HT-29 (cell line): ENCODE measurements around the gene ASB4. TPM values are rescaled to one million over a fixed set of nuclear protein-coding genes. Genes with fewer than 3 reads are reported as not detected.
"Not testable (repeated sequence)": the region's sequence is repeated elsewhere in the genome, so short reads cannot be mapped to it uniquely, and the experiment has no call there.

ENCODE experiments used
- DNase-seq: peaks from one replicate; pipeline ENCODE4 v3.0.0-alpha.2; 2015; ENCODE audit warnings: low spot score
- total RNA-seq: library from RNA; depleted of rRNA; stranded (reverse); fragments of >200 nt; shearing (Covaris generic); gene quantifications from 2 replicates; pipeline ENCODE4 v1.2.3, GENCODE V29; 2014

ASB4 gene
- total RNA-seq, 1 experiment from 2014 or later: 0.10 TPM

- not testable (repeated sequence) for DNase-seq
These were observed 66.5 kb downstream of the ASB4 start for GRCh38 chr7:95552010-95552926.

- DNase-seq: no peak
These were observed 68.2 kb downstream of the ASB4 start for GRCh38 chr7:95553939-95554338.

DNA sequence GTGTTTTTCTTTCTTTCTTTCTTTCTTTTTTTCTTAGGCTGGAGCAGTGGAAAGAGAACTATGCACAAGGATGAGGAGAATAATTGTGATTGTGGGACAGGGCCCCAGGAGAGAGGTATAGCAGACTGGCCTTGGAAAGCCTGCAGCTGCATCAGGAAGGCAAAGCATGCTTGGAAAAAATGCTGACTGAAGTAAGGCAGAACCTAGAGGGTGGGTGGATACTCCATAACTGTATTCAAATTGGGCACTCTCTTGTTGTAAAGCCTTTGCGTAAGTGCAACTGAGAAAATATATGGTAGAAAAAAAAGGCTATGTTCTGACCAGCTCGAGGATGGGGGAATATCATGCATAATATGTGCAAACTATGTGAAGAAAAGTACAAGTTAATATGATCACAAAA, 71.0 kb downstream of the ASB4 start:
- no peak for DNase-seq

DNA sequence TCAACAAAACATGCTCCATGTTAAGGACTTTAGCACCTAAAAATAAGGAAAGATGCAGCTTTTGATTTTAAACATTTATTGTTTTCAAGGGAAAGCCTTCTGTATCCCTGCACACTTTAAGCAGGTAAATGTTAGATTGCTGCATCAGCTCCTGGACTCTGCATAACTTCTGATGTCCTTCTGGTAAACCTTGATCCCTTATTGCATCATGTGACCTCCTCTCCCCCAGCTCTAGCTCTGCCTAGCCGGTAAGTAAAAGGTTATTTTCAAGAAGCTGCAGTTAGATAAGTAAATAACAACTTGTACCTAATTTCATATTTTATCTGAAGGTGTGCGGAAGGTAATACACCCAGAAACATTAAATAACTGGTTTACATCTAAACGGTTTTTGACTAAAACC, 73.1 kb downstream of the ASB4 start:
- DNase-seq: no peak

- DNase-seq: no peak
These were observed 74.9 kb downstream of the ASB4 start for GRCh38 chr7:95560674-95561073.

DNA sequence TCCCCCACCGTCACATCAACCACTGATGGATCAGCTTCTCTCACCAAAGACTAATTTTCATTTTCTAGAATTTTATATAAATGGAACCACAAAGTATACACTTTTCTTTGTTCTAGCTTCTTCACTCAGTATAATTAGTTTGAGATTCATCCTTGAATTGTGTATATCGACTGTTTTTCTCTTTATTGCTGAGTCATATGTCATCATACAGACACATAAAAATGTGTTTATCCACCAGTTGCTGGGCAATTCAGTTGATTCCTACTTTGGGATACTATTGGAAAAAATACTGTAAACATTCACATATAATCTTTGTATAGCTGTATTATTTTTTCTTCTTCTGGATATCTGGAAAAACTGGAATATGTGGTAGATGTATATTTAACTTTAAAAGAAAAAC, 84.0 kb downstream of the ASB4 start:
- DNase-seq: no peak

- no peak for DNase-seq
These were observed 91.4 kb downstream of the ASB4 start for GRCh38 chr7:95577137-95577536.

DNA sequence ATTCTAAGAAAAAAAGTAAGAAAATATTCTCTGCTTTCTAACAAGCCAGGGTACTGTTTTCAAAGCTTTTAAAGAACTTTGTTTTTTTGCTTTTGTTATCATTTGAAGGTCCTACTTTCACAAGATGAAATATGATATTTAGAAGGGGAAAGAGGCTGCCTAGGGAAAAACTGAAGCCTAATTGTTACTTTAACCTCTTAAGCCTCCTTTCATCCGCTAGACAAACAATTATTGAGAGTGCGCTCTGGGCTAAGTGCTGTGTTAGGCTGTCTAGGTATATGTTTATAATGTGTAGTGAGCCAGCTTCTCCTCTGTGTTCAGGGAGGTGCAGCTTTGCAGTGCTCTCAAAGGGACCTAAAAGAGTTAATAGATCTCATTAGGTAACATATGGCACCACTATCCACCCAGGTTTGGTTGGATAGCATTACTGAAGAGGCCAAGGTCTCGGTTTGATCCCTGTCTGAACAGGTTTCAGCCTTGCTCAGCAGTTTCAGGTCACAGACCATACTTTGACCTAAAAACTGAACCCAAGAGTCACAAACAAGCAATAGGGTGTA, 92.6 kb downstream of the ASB4 start:
- DNase-seq: no peak

- no peak for DNase-seq
These were observed 93.6 kb downstream of the ASB4 start for GRCh38 chr7:95579318-95579717.

GRCh38 chr7:95581467-95581866, 95.7 kb downstream of the ASB4 start:
- no peak for DNase-seq

- DNase-seq: no peak
These were observed 97.0 kb downstream of the ASB4 start for GRCh38 chr7:95582578-95583293.

DNA sequence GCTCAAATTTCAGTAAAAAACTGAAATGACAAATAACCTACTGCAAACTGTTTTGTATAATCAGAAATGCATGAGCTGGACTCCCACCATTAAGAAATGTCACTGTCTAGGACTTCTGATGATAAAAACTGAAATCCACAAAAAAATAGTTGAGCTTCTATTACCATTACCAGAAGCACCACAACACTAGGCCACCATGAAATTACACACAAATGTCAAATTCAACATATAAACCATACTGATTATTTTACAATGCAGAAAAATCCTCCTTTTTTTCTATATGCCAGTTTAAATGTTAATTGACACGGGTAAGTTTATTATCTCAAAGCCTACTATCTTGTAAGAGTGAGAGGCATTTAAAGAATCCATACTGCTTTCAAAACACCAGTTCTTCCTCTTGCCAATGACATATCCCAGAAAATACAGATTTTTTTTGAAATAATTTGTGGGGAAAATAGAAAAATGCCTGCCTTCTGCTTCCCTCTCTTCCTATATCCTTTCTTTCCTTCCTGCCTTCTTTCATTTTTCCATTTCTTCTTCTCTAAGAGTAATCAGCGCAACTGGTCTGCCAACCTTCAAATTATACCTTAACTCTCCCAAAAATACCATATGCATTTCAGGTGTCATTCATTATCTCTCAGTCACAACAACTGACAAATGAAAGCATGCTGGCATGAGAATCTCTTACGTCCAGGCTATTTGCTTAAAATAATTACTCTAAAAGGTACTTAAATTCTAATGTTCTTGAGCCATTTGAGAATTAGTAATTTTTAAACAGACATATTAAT, 98.3 kb downstream of the ASB4 start:
- DNase-seq: no peak

GRCh38 chr7:95584769-95585425, 99.2 kb downstream of the ASB4 start:
- DNase-seq: no peak

DNA sequence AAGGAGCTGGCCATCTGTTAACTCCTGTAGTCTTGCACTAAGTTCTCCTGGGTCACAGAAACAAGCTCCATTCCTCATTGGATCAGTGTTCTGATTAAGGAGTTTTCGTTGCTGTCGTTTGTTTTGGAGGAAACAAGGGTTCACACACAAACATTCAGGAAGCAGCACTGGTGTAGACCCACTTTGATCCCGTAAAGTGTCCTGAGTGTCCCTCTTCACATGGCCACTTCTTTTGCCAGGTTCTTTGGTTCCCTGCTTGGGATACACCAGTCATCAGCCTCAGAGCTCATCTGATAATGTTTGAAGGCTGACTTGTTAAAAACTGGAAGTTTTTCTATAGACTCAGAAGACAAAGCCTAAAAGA, 99.7 kb downstream of the ASB4 start:
- DNase-seq: no peak

DNA sequence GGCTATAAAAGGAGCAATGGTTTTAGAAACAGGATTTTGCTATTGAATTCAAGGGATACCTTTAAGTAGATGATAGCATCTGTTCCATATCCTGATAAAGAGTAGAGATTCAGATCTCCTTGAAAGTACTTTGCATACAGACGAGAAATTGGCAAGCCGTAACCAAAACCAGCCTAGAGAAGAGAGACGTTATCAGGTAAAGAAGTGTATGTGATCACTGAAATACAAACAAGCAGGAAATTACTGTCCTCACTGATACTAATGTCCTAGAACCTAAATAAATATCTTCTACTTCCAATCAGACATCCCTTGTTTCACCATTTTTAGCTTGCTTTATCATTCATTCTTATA, 101.2 kb downstream of the ASB4 start:
- DNase-seq: no peak

GRCh38 chr7:95589031-95589430, 103.3 kb downstream of the ASB4 start:
- no peak for DNase-seq

- no peak for DNase-seq
These were observed 104.0 kb downstream of the ASB4 start for GRCh38 chr7:95589766-95590165.
